ENCODE data around the gene ABCB8. TPM values are rescaled to one million over a fixed set of nuclear protein-coding genes. Genes with fewer than 3 reads are reported as not detected.
"Not testable (repeated sequence)": the region's sequence is repeated elsewhere in the genome, so short reads cannot be mapped to it uniquely, and the experiment has no call there.

The ABCB8 gene
- total RNA-seq, 1 experiment from 2014 or later, result 29.7 TPM

- Histone ChIP-seq H3K27me3 (ENCODE audit: control insufficient read depth, insufficient read depth, low read length) (no peaks in the 10 kb centered on the region; the same call in 1 of the 2 replicates), H3K4me3 (ENCODE audit: insufficient read depth, low read depth, low read length) (peak overlapping the region; percentile 80), H3K36me3 (replicated peaks; ENCODE audit: control insufficient read depth, insufficient read depth, low read length) (no peaks in the 10 kb centered on the region)
- no peak for DNase-seq
These were observed 775 bp downstream of the ABCB8 start for GRCh38 chr7:151028948-151029501.

DNA sequence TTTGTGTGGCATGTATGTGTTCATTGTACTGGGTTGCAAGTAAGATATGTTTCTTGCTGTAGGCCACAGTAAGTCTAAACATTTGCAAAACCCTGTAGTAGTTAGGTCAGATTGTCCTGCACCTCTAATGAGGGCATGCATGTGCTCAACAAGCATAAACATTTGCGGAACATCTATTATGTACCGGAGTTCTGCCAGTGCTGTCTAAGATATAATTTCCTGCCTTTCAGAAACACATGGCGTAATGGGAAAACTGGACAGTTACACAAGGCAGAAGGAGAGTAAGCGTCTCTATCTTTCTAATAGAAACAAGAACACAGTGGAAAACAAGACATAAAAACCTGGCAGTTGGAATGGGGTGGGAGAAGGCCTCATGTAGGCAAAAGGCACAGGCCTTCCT, 2.8 kb downstream of the ABCB8 start:
- DNase-seq, result no peak
- H3K4me3 ChIP-seq (ENCODE audit: insufficient read depth, low read depth, low read length), result no peak overlapping the region
- H3K36me3 ChIP-seq (replicated peaks; ENCODE audit: control insufficient read depth, insufficient read depth, low read length), result no peaks in the 10 kb centered on the region; the same call in none of the 2 replicates
- no peaks in the 10 kb centered on the region for H3K27me3 ChIP-seq (ENCODE audit: control insufficient read depth, insufficient read depth, low read length)

- DNase-seq, result peak; percentile 81
- H3K4me3 ChIP-seq (ENCODE audit: insufficient read depth, low read depth, low read length), result no peak overlapping the region
- H3K36me3 ChIP-seq (replicated peaks; ENCODE audit: control insufficient read depth, insufficient read depth, low read length), result no peaks in the 10 kb centered on the region; the same call in none of the 2 replicates
- no peaks in the 10 kb centered on the region for H3K27me3 ChIP-seq (ENCODE audit: control insufficient read depth, insufficient read depth, low read length)
These were observed 5.0 kb downstream of the ABCB8 start for GRCh38 chr7:151032936-151033863.

DNA sequence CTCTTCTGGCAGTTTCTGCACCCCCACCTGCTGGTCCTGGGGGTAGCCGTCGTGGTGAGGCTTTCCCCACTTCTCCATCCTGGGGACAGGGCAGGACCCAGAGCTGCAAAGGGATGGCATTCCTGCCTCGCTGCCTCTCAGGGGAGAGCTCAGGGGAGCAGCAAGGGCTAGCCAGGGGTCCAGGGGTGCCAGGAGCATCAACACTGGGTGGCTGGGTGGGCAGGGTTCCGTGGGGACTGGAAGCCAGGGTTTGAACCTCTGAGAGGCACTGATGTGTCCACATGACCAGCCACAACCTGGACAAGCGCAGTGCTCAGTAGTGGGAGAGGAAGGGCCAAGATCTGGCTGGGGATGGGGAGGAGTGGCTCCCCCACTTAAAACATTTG, 5.6 kb downstream of the ABCB8 start:
- H3K36me3 ChIP-seq (replicated peaks; ENCODE audit: control insufficient read depth, insufficient read depth, low read length), result no peaks in the 10 kb centered on the region; the same call in none of the 2 replicates
- H3K27me3 ChIP-seq (ENCODE audit: control insufficient read depth, insufficient read depth, low read length), result no peaks in the 10 kb centered on the region
- DNase-seq, result no peak
- H3K4me3 ChIP-seq (ENCODE audit: insufficient read depth, low read depth, low read length), result no peak overlapping the region

DNA sequence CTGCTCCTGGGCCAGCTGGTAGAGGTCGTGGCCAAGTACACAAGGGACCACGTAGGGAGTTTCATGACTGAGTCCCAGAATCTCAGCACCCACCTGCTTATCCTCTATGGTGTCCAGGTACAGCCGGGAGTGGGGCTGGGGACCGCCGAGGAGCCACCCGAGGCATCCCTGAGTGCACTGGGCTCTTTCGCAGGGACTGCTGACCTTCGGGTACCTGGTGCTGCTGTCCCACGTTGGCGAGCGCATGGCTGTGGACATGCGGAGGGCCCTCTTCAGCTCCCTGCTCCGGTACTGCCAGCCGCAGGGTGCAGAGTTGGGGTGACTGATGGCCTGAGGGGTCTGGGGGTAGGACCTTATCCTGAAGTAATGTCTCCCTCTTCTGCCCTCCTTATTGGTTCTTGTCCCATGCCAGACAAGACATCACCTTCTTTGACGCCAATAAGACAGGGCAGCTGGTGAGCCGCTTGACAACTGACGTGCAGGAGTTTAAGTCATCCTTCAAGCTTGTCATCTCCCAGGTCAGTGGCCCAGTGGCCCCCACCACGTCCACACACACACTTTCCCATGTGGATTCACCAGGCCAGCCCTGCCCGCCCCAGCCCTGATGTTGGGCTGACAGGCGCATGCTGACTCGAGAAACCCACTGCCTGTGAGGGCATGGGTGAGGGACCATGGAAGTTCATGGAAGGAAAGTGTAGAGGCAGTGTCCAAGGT, 6.2 kb downstream of the ABCB8 start:
- no peaks in the 10 kb centered on the region; the same call in none of the 2 replicates for H3K36me3 ChIP-seq (replicated peaks; ENCODE audit: control insufficient read depth, insufficient read depth, low read length)
- DNase-seq, result no peak
- no peak overlapping the region for H3K4me3 ChIP-seq (ENCODE audit: insufficient read depth, low read depth, low read length)
- H3K27me3 ChIP-seq (ENCODE audit: control insufficient read depth, insufficient read depth, low read length), result no peaks in the 10 kb centered on the region

DNA sequence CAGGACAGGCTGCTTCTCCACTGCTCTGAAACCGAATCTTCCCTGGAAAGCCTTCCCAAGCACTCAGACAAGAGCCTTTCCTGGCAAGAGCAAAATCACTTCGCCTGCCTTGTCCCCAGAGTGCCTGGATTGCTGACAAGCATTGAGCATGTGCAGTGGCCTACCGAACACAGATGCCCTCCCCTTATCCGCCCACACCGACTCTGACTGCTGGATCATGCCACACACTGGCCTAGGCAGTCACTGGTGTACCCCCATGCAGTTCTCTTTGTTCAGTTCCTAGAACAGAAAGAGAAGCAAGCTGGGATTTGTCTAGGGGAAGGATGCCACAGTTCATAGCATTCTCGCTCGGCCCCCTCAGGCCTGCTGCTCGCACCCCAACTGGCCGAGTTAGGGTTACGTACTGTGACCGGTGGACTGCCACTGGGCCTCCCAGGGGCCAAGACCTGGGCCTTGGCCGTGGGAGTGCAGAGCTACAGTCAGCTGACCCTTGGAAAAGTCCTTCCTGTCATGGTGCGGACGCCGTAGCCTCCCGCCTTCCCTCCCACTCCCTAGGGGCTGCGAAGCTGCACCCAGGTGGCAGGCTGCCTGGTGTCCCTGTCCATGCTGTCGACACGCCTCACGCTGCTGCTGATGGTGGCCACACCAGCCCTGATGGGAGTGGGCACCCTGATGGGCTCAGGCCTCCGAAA, 6.9 kb downstream of the ABCB8 start:
- no peak for DNase-seq
- H3K4me3 ChIP-seq (ENCODE audit: insufficient read depth, low read depth, low read length), result no peak overlapping the region
- no peaks in the 10 kb centered on the region for H3K27me3 ChIP-seq (ENCODE audit: control insufficient read depth, insufficient read depth, low read length)
- H3K36me3 ChIP-seq (replicated peaks; ENCODE audit: control insufficient read depth, insufficient read depth, low read length), result no peaks in the 10 kb centered on the region; the same call in none of the 2 replicates

DNA sequence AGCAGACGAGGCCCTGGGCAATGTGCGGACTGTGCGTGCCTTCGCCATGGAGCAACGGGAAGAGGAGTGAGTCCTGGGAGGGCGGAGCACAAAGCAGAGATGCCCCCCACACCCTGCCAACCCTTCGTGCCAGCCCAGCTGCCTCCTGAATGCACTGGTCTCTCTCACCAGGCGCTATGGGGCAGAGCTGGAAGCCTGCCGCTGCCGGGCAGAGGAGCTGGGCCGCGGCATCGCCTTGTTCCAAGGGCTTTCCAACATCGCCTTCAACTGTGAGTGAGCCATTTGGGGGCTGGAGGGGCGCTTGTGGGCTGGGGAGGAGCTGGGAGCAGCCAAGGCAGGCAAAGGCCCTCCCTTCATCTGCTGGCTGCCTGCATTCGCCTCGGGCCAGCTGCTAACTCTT, 7.7 kb downstream of the ABCB8 start:
- Histone ChIP-seq H3K36me3 (replicated peaks; ENCODE audit: control insufficient read depth, insufficient read depth, low read length) (no peaks in the 10 kb centered on the region; the same call in none of the 2 replicates), H3K27me3 (ENCODE audit: control insufficient read depth, insufficient read depth, low read length) (no peaks in the 10 kb centered on the region), H3K4me3 (ENCODE audit: insufficient read depth, low read depth, low read length) (no peak overlapping the region)
- DNase-seq, result no peak

DNA sequence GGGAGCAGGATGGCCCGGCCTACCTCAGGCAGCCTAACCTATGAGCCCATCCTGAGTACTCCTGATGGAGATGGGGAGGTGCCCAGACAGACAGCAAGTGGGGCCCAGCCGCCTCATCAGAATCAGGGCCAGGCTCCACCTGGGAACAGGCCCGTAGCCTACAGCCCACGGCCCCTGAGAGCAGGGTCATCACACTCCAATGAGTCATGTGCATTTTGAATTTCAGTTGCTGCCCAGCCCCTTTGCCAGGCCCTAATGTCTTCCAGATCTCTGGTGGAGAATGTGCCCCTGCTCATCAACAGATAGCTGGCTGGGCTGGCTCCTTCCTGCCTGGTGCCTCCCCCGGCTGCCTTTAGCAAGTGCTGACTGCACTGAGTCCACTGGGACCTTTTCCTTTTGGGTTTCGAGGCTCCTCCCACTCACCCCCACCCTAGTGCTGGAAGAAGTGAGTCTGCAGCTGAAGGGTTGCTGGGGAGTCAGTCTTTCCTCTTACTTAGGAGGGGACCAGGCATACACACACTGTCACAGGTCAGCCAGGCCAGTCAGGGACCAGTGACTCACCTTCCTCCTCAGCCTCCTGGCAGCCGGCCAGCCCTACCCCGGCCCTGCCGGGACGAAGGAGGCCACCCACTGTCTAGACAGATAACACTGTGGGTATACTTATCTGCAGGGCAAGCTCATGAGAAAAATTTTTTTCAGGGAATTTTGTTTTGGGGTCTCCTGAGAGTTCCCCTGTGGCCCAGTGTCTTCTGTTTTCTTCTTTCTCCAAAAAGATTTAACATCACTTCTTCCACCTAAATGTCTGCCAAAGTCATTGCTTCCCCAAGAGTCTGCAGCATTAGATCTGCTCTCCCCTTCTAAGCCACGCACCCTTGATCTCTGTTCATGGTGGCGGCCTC, 10.9 kb downstream of the ABCB8 start:
- no peaks in the 10 kb centered on the region for H3K27me3 ChIP-seq (ENCODE audit: control insufficient read depth, insufficient read depth, low read length)
- no peak overlapping the region for H3K4me3 ChIP-seq (ENCODE audit: insufficient read depth, low read depth, low read length)
- no peak for DNase-seq
- no peaks in the 10 kb centered on the region; the same call in none of the 2 replicates for H3K36me3 ChIP-seq (replicated peaks; ENCODE audit: control insufficient read depth, insufficient read depth, low read length)

- Histone ChIP-seq H3K36me3 (replicated peaks; ENCODE audit: control insufficient read depth, insufficient read depth, low read length) (no peaks in the 10 kb centered on the region; the same call in none of the 2 replicates), H3K27me3 (ENCODE audit: control insufficient read depth, insufficient read depth, low read length) (no peaks in the 10 kb centered on the region), H3K4me3 (ENCODE audit: insufficient read depth, low read depth, low read length) (no peak overlapping the region)
- DNase-seq, result no peak
These were observed 11.7 kb downstream of the ABCB8 start for GRCh38 chr7:151039850-151040548.

DNA sequence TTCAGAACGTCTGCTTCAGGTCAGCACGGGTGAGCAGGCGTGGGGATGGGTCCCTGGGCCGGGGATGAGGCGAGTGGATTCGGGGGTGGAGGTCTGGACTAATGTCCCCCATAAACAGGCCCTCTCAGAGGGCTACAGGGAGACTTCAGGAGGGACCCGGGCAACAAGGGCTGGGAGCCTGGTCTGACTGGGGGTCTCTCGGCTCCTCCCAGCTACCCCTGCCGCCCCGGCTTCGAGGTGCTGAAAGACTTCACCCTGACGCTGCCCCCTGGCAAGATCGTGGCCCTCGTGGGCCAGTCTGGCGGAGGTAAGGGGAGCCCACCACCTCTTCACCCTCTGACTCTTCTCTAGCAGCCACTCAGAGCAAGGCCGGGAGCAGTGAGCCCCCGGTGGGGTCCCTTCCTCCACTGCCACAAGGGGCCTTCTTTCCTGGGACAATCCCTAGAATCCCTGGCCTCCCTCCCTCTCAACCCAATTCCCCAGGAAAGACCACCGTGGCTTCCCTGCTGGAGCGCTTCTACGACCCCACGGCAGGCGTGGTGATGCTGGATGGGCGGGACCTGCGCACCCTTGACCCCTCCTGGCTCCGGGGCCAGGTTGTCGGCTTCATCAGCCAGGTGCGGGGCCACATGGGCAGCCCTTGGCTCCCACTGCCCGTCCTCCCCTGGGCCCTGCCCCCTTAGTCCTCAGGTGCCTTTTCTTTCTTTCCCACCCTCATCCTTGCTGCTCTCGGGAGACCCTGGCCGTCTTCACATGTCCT, 12.5 kb downstream of the ABCB8 start:
- no peak overlapping the region for H3K4me3 ChIP-seq (ENCODE audit: insufficient read depth, low read depth, low read length)
- no peaks in the 10 kb centered on the region; the same call in none of the 2 replicates for H3K36me3 ChIP-seq (replicated peaks; ENCODE audit: control insufficient read depth, insufficient read depth, low read length)
- H3K27me3 ChIP-seq (ENCODE audit: control insufficient read depth, insufficient read depth, low read length), result no peaks in the 10 kb centered on the region
- DNase-seq, result no peak

GRCh38 chr7:151043449-151043848, 15.2 kb downstream of the ABCB8 start:
- not testable (repeated sequence) for H3K36me3 ChIP-seq (replicated peaks; ENCODE audit: control insufficient read depth, insufficient read depth, low read length); DNase-seq; H3K27me3 ChIP-seq (ENCODE audit: control insufficient read depth, insufficient read depth, low read length); H3K4me3 ChIP-seq (ENCODE audit: insufficient read depth, low read depth, low read length)

- Histone ChIP-seq H3K4me3 (ENCODE audit: insufficient read depth, low read depth, low read length) (no peak overlapping the region), H3K36me3 (replicated peaks; ENCODE audit: control insufficient read depth, insufficient read depth, low read length) (no peaks in the 10 kb centered on the region; the same call in 1 of the 2 replicates), H3K27me3 (ENCODE audit: control insufficient read depth, insufficient read depth, low read length) (no peaks in the 10 kb centered on the region; the same call in 1 of the 2 replicates)
- DNase-seq, result no peak
These were observed 15.7 kb downstream of the ABCB8 start for GRCh38 chr7:151043959-151044358.

Measured in H7 (cell line).